Hepatocyte (in vitro differentiated cells): ENCODE data around the gene SMIM41. TPM values are rescaled to one million over a fixed set of nuclear protein-coding genes. Genes with fewer than 3 reads are reported as not detected.

ENCODE experiments used
- DNase-seq: peaks from one replicate; pipeline ENCODE4 v3.0.0-alpha.2; 2016; ENCODE audit warnings: low spot score
- H2AFZ ChIP-seq: fragments of 200-600 bp; sonication (generic); 2 replicates; pipeline ENCODE4 v1.6.0; 2016; ENCODE audit warnings: antibody characterized with exemption, mild to moderate bottlenecking
- H3K27ac ChIP-seq: fragments of 200-600 bp; sonication (generic); 2 replicates; pipeline ENCODE4 v1.5.1; 2016; ENCODE audit warnings: mild to moderate bottlenecking
- H3K27me3 ChIP-seq: fragments of 200-600 bp; sonication (generic); 2 replicates; pipeline ENCODE4 v1.6.1; 2016
- H3K36me3 ChIP-seq: fragments of 200-600 bp; sonication (generic); replicated peaks from 2 replicates; pipeline ENCODE4 v1.5.1; 2016; ENCODE audit warnings: low read depth; ENCODE audit not compliant: insufficient read depth
- H3K4me1 ChIP-seq: fragments of 200-600 bp; sonication (generic); 2 replicates; pipeline ENCODE4 v1.5.1; 2016; ENCODE audit warnings: mild to moderate bottlenecking, moderate library complexity; ENCODE audit not compliant: insufficient read depth
- H3K4me2 ChIP-seq: fragments of 200-600 bp; sonication (generic); 2 replicates; pipeline ENCODE4 v1.6.0; 2016
- H3K4me3 ChIP-seq: fragments of 200-600 bp; sonication (generic); 2 replicates; pipeline ENCODE4 v1.5.1; 2016; ENCODE audit warnings: mild to moderate bottlenecking
- H3K79me2 ChIP-seq: fragments of 200-600 bp; sonication (generic); 2 replicates; pipeline ENCODE4 v1.6.0; 2017; ENCODE audit warnings: mild to moderate bottlenecking
- H3K9me2 ChIP-seq: fragments of 200-600 bp; sonication (generic); replicated peaks from 2 replicates; pipeline ENCODE4 v1.6.0; 2017; ENCODE audit warnings: mild to moderate bottlenecking; ENCODE audit not compliant: insufficient read depth
- H3K9me3 ChIP-seq: fragments of 200-600 bp; sonication (generic); 2 replicates; pipeline ENCODE4 v1.5.1; 2016; ENCODE audit warnings: low read depth, mild to moderate bottlenecking
- H4K20me1 ChIP-seq: fragments of 200-600 bp; sonication (generic); 2 replicates; pipeline ENCODE4 v1.6.0; 2016; ENCODE audit warnings: mild to moderate bottlenecking; ENCODE audit not compliant: insufficient read depth, poor library complexity, severe bottlenecking
- EZH2 ChIP-seq: fragments of 200-600 bp; sonication (generic); IDR thresholded peaks from 2 replicates; pipeline ENCODE4 v1.6.1; 2016; ENCODE audit warnings: antibody characterized with exemption, mild to moderate bottlenecking, borderline replicate concordance
- EZH2phosphoT487 ChIP-seq: fragments of 200-600 bp; sonication (generic); IDR thresholded peaks from one replicate; pipeline ENCODE4 v1.6.1; 2018; ENCODE audit warnings: antibody characterized with exemption, mild to moderate bottlenecking, low read depth, moderate library complexity; ENCODE audit not compliant: unreplicated experiment, severe bottlenecking
- WGBS: methylation state at CpG from one replicate; pipeline ENCODE4 v1.1.6; 2016; ENCODE audit warnings: low lambda C conversion rate; ENCODE audit errors: missing lambda C conversion rate; 5-methylcytosine and 5-hydroxymethylcytosine counted together
- polyA plus RNA-seq: library from polyadenylated mRNA; unstranded; fragments of >200 nt; fragmentation: Nextera tagmentation; extraction: Ambion mirVana; gene quantifications from 2 replicates; pipeline ENCODE4 v1.2.1, GENCODE V29; 2016
- total RNA-seq: library from RNA; depleted of rRNA; stranded (reverse); fragments of >200 nt; gene quantifications from 2 replicates; pipeline ENCODE4 v1.2.3, GENCODE V29; 2014
- TF ChIP-seq, protein P1 (sequence below): fragments of 200-600 bp; sonication (generic); IDR thresholded peaks from 2 replicates; pipeline ENCODE4 v1.5.1; 2016; ENCODE audit warnings: antibody characterized with exemption, mild to moderate bottlenecking; ENCODE audit not compliant: poor library complexity

Gene SMIM41
- total and polyA plus RNA-seq, 2 experiments from 2014 or later: not detected

DNA sequence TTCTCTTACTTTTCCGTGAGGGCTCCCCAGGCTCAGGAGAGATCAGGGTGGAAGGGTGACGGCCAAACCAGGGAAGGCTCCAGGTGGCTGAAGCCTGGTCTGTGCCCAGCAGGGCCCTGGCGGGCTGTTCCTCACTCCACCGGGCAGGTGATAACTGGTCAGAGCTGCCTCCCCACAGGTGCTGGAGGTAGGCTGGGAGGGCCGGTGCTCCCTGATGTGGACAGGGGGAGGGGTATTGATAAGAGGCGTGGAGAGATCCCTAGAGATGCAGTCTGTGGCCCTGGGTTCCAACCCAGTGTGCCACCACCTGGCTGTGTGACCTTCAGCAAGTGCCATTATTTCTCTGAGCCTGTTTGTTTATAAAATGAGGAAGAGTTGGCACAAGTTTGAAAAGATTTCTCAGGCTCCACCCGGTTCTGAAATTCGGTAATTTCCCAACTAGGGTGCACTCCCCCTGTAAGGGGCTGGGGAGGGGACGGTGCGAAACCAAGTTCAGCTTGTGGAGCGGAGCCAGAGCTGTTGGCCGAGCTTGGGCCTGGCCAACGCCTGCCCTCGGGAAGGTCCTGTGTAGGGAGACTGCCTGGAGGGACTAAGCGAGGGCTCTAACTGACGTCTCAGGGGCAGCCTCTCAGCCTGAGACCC lies 29.3 kb upstream of the SMIM41 start:
- H3K27me3 ChIP-seq: no peaks in the 10 kb centered on the region
- peaks cover 7% of the 10 kb centered on the region for H4K20me1 ChIP-seq
- peak overlapping the region; percentile 32 for H3K4me3 ChIP-seq
- no peaks in the 10 kb centered on the region for H3K79me2 ChIP-seq
- TF ChIP-seq EZH2 (no peak), EZH2phosphoT487 (no peak)
- TF ChIP-seq, protein P1, sequence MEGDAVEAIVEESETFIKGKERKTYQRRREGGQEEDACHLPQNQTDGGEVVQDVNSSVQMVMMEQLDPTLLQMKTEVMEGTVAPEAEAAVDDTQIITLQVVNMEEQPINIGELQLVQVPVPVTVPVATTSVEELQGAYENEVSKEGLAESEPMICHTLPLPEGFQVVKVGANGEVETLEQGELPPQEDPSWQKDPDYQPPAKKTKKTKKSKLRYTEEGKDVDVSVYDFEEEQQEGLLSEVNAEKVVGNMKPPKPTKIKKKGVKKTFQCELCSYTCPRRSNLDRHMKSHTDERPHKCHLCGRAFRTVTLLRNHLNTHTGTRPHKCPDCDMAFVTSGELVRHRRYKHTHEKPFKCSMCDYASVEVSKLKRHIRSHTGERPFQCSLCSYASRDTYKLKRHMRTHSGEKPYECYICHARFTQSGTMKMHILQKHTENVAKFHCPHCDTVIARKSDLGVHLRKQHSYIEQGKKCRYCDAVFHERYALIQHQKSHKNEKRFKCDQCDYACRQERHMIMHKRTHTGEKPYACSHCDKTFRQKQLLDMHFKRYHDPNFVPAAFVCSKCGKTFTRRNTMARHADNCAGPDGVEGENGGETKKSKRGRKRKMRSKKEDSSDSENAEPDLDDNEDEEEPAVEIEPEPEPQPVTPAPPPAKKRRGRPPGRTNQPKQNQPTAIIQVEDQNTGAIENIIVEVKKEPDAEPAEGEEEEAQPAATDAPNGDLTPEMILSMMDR: no peak
- peaks cover 8% of the 10 kb centered on the region for H3K4me1 ChIP-seq
- H3K9me3 ChIP-seq: no peaks in the 10 kb centered on the region
- H2AFZ ChIP-seq: peak overlapping the region; percentile 22
- DNase-seq: peak; percentile 47
- H3K9me2 ChIP-seq: no peaks in the 10 kb centered on the region
- H3K4me2 ChIP-seq: peak overlapping the region; percentile 81
- H3K27ac ChIP-seq: peak overlapping the region; percentile 91
- no peaks in the 10 kb centered on the region for H3K36me3 ChIP-seq
- 28% methylated on average over 16 of the region's 16 CpGs for WGBS

DNA sequence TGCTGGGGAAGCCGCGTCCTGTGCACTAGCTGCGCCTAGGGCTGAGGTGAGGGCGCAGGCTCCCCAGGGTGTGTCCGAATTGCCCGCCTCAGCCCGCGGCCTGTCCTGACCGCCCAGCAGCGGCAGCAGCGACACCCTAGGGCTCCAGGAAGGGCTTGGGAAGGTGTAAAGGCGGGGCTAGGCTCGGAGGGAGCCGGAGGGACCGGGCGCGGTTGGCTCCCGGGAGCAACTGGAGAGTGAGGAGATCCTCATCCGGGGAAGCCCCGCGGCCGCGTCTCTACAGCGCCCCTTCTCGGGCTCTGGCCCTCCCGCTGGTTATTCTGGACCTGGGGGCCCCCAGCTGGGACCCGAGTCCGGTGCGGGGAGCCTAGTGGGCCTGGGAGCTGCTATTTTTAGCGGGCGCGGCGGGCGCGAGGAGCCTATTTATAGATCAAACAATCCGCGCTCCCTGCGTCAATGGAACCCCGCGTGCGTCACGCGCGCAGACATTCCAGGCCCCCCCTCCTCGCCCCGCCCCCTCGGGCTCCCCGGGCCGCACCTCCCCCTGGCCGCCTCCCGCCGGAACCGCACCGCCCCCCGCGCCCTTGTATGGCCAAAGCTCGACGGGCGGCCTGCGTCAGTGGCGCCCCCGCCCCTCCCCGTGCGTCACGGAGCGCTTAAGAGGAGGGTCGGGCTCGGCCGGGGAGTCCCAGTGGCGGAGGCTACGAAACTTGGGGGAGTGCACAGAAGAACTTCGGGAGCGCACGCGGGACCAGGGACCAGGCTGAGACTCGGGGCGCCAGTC lies 28.6 kb upstream of the SMIM41 start, which contains the start of gene NR4A1:
NR4A1 (plus strand) TSS at position 685 of the 784 bp plus-strand sequence. CDS start 2,887 bp downstream, outside the sequence.
- Histone ChIP-seq H3K36me3 (no peaks in the 10 kb centered on the region), H3K79me2 (no peaks in the 10 kb centered on the region), H3K27me3 (no peaks in the 10 kb centered on the region), H3K4me1 (peaks cover 8% of the 10 kb centered on the region), H3K4me2 (peak within 1 kb of the TSS; percentile 81), H3K9me2 (no peaks in the 10 kb centered on the region), H3K27ac (peak within 1 kb of the TSS; percentile 91), H2AFZ (peak within 1 kb of the TSS; percentile 22), H4K20me1 (peaks cover 7% of the 10 kb centered on the region), H3K9me3 (no peaks in the 10 kb centered on the region), H3K4me3 (peak within 1 kb of the TSS; percentile 66)
- peak; percentile 98 for DNase-seq
- no peak for TF ChIP-seq EZH2
- TF ChIP-seq, protein P1: peak; percentile 28
- 2% methylated on average over 51 of the region's 77 CpGs for WGBS

DNA sequence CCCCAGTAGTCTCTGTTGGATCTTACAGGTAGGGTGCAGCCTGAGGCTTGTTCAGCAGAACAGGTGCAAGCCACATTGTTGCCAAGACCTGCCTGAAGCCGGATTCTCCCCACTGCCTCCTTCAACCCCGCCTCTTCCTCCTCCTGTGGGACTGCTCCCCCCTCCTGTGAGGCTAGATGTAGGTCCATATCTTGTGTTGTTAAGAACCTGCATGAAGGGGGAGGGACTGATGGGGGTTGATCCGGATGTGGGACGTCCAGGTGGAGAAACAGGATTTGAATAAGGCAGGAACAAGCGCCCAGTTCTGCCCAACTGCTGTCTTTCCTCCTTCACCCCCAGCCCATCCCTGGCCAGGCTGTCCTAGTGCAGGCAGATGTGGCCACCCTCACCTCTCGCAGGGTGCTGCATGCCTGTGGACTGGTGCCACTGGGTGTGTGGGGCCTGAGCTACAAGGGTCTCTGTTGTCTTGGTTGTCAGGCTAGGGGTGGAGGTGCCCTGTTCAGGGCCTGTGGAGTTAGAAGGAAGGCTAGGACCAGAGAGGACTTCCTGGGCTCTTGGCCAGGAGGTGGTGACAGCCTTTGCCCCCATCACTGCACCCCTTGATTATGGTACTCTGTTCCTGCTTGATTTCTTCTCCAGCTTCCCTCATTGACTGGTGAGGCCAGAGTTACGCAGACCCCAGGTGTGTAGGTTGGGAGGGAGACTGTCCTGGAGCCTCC lies 26.9 kb upstream of the SMIM41 start:
- TF ChIP-seq EZH2phosphoT487 (no peak), EZH2 (no peak)
- TF ChIP-seq, protein P1: no peak
- no peak overlapping the region for H2AFZ ChIP-seq
- no peaks in the 10 kb centered on the region for H3K79me2 ChIP-seq
- WGBS: 71% methylated on average over 7 of the region's 7 CpGs
- H3K4me2 ChIP-seq: peak overlapping the region; percentile 81
- peak overlapping the region; percentile 88 for H3K27ac ChIP-seq
- peak; percentile 21 for DNase-seq
- H3K27me3 ChIP-seq: no peaks in the 10 kb centered on the region
- H3K9me3 ChIP-seq: no peaks in the 10 kb centered on the region
- H3K4me1 ChIP-seq: peaks cover 8% of the 10 kb centered on the region
- H3K9me2 ChIP-seq: no peaks in the 10 kb centered on the region
- H3K36me3 ChIP-seq: no peaks in the 10 kb centered on the region
- H3K4me3 ChIP-seq: no peak overlapping the region
- H4K20me1 ChIP-seq: peaks cover 7% of the 10 kb centered on the region
